ENCODE measurements around the gene DRGX. TPM values are rescaled to one million over a fixed set of nuclear protein-coding genes. Genes with fewer than 3 reads are reported as not detected.

The DRGX gene
- total RNA-seq, 1 donor from 2014 or later = 0.19 TPM

GRCh38 chr10:49414496-49414895 is 18.6 kb upstream of the DRGX start:
- no peak for DNase-seq (ENCODE audit: low read depth, low spot score)
- H3K27me3 Mint-ChIP-seq (ENCODE audit: low read depth) = peaks cover 50% of the 10 kb centered on the region
- H3K27ac Mint-ChIP-seq (ENCODE audit: unreplicated experiment) = no peak overlapping the region
- no peaks in the 10 kb centered on the region for H3K36me3 Mint-ChIP-seq (ENCODE audit: low read depth)
- no peaks in the 10 kb centered on the region for H3K4me1 Mint-ChIP-seq
- no peak overlapping the region for H3K4me3 Mint-ChIP-seq
- no peak for TF ChIP-seq CTCF (conservative IDR thresholded peaks at IDR 0.05)
- no peaks in the 10 kb centered on the region for H3K9me3 Mint-ChIP-seq

DNA sequence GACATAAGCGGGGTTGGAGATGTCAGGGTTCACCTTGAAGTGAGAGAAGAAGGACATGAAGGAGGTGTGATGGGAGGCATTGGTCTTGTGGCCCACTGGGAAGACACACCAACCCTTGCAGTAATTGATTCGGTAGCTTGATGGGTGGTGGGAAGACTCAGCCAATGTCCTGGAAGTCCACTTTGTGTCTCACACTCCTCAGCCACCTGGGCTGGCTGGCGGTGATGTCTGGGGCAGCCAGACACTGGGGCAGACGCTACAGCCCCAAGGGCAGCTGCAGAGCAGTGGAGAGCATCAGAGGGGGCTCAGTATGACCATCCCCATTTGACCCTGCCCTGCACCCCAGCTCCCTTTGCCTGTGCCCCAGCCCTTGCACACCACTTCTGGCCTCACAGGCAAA is 16.7 kb upstream of the DRGX start:
- H3K9me3 Mint-ChIP-seq = no peaks in the 10 kb centered on the region
- peaks cover 62% of the 10 kb centered on the region for H3K27me3 Mint-ChIP-seq (ENCODE audit: low read depth)
- no peak for DNase-seq (ENCODE audit: low read depth, low spot score)

GRCh38 chr10:49410365-49411074 is 14.6 kb upstream of the DRGX start:
- Mint-ChIP-seq H3K9me3 (no peaks in the 10 kb centered on the region), H3K36me3 (ENCODE audit: low read depth) (no peaks in the 10 kb centered on the region), H3K27me3 (ENCODE audit: low read depth) (peaks cover 79% of the 10 kb centered on the region), H3K4me3 (no peak overlapping the region), H3K4me1 (no peaks in the 10 kb centered on the region), H3K27ac (ENCODE audit: unreplicated experiment) (no peak overlapping the region)
- no peak for DNase-seq (ENCODE audit: low read depth, low spot score)
- TF ChIP-seq CTCF (conservative IDR thresholded peaks at IDR 0.05) = no peak

More for the DNA sequence above, 16.7 kb upstream of the DRGX start:
- Mint-ChIP-seq H3K36me3 (ENCODE audit: low read depth) (no peaks in the 10 kb centered on the region), H3K27ac (ENCODE audit: unreplicated experiment) (no peak overlapping the region), H3K4me1 (no peaks in the 10 kb centered on the region), H3K4me3 (no peak overlapping the region)
- TF ChIP-seq CTCF (conservative IDR thresholded peaks at IDR 0.05) = no peak

DNA sequence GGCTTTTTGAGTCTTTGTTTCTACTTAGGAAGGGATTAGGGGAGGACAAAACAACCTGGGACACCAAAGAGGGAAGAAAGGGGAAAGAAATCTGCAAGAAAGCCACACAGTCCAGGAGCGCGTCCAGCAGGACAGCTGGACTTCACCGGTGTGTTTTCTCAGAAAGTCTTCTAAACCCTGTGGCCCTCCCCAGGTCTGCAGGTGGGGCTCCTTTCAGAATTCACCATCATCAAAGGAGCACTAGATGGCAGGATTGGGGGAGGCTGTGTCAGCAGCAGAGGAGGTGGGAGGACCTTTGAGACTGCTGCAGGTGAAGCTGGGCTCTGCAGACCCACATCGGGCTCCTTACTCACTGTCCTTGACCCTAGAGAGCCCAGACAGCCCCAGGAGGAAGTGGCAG is 13.9 kb upstream of the DRGX start:
- H3K36me3 Mint-ChIP-seq (ENCODE audit: low read depth) = no peaks in the 10 kb centered on the region
- no peak overlapping the region for H3K27ac Mint-ChIP-seq (ENCODE audit: unreplicated experiment)
- no peak overlapping the region for H3K4me3 Mint-ChIP-seq
- peaks cover 79% of the 10 kb centered on the region for H3K27me3 Mint-ChIP-seq (ENCODE audit: low read depth)
- H3K9me3 Mint-ChIP-seq = no peaks in the 10 kb centered on the region
- TF ChIP-seq CTCF (conservative IDR thresholded peaks at IDR 0.05) = no peak
- H3K4me1 Mint-ChIP-seq = no peaks in the 10 kb centered on the region
- DNase-seq (ENCODE audit: low read depth, low spot score) = no peak

DNA sequence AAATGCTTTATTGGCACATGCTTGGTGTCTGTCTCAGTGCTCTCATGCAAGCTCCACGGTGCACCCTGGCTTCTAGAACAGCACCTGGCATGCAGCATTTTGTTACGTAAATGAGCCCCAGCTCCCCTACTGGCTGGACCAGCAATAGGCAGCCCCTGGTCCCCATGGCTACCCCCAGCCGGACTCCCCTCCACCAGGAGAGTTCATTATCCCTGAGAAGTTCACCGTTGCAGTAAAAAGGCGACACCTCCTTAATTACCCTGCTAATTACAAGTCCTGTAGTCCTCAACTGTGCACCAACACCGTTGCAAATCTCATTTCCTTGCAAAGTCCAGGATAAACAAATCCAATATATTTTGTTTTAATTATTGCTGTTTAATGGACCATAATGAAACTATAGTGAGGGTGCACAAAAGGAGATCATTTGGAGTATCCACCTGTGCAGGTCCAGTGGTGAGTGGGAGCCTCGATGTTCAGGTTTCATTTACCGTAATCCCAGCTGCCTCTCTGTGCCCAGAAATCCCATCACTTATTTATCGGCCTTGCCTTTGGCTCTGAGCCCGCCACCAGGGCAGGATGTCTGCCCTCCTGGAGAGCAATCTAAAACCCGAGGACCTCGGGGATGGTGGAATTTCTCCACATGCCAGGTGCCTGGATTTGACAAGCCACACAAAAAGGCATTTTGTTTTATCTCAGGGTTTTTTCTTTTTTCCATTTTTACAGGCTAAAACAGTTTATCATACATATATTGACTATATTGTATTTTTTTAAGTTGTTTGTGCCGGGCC is 12.8 kb upstream of the DRGX start:
- Mint-ChIP-seq H3K27me3 (ENCODE audit: low read depth) (peaks cover 81% of the 10 kb centered on the region), H3K9me3 (no peaks in the 10 kb centered on the region), H3K4me1 (no peaks in the 10 kb centered on the region), H3K36me3 (ENCODE audit: low read depth) (no peaks in the 10 kb centered on the region), H3K27ac (ENCODE audit: unreplicated experiment) (no peak overlapping the region), H3K4me3 (no peak overlapping the region)
- no peak for DNase-seq (ENCODE audit: low read depth, low spot score)
- no peak for TF ChIP-seq CTCF (conservative IDR thresholded peaks at IDR 0.05)

Measured in neural crest cell (in vitro differentiated cells).